ENCODE results near the gene ANKIB1. TPM values are rescaled to one million over a fixed set of nuclear protein-coding genes. Genes with fewer than 3 reads are reported as not detected.

Gene ANKIB1
- polyA plus RNA-seq, 1 donor (not counting 4 experiments of a cell fraction or from before 2014, with no cell fraction given): 37.0 TPM

DNA sequence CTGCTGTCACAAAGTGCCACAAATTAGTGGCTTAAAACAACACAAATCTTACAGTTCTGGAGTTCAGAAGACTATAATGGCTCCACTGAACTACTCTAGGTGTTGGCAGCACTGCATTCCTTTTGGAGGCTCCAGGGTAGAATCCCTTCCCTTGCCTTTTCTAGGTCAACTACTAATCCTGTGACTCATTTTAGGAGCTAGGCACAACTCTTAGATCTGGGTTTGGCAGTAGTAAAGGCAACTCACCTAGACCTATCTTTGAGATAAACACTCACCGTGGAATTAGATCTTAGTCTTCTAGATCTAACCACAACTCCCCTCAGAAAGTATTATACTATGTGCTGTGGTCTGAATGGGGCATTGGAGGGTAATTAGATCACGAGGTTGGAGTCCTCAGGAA is 60.4 kb downstream of the ANKIB1 start:
- FAIRE-seq (no peak), DNase-seq (ENCODE audit: low read depth, low spot score) (no peak)
- Histone ChIP-seq H3K79me2 (ENCODE audit: control insufficient read depth, insufficient read depth, low read length) (no peaks in the 10 kb centered on the region), H3K9me1 (ENCODE audit: control insufficient read depth, extremely low read depth, insufficient read depth, low read length) (no peaks in the 10 kb centered on the region), H3K4me1 (ENCODE audit: control insufficient read depth, extremely low read depth, insufficient read depth, low read length) (peaks cover 14% of the 10 kb centered on the region), H3K27ac (ENCODE audit: control insufficient read depth, insufficient read depth, low read length) (no peak overlapping the region), H3K4me3 (ENCODE audit: control insufficient read depth in 2 of 3, extremely low read depth in 1 of 3, insufficient read depth in 2 of 3, low read depth in 1 of 3, low read length in 3 of 3) (no peak overlapping the region), H4K20me1 (ENCODE audit: control insufficient read depth, extremely low read depth, insufficient read depth, low read length) (no peaks in the 10 kb centered on the region), H3K9me3 (ENCODE audit: control insufficient read depth, low read depth, low read length) (no peaks in the 10 kb centered on the region), H3K4me2 (ENCODE audit: control insufficient read depth, extremely low read depth, insufficient read depth, low read depth, low read length) (no peak overlapping the region), H3K36me3 (ENCODE audit: control insufficient read depth in 2 of 2, extremely low read depth in 1 of 2, insufficient read depth in 2 of 2, low read length in 2 of 2) (peaks cover 0 to 2% of the 10 kb centered on the region in 2 experiments), H3K9ac (ENCODE audit: control insufficient read depth, extremely low read depth, insufficient read depth, low read length) (no peak overlapping the region), H2AFZ (ENCODE audit: control insufficient read depth, low read length) (no peak overlapping the region), H3K27me3 (ENCODE audit: control insufficient read depth, extremely low read depth, insufficient read depth, low read length) (no peaks in the 10 kb centered on the region)
- dilution Hi-C loops (cut with MboI; ENCODE audit: extremely low pct_ligation_motif_present, low sequenced_read_pairs): no loop called here
- no peak for TF ChIP-seq EZH2 (IDR thresholded peaks at IDR 0.05; ENCODE audit: low read length)

GRCh38 chr7:92313055-92313454 is 67.3 kb downstream of the ANKIB1 start:
- Histone ChIP-seq H4K20me1 (ENCODE audit: control insufficient read depth, extremely low read depth, insufficient read depth, low read length) (no peaks in the 10 kb centered on the region), H3K79me2 (ENCODE audit: control insufficient read depth, insufficient read depth, low read length) (no peaks in the 10 kb centered on the region), H3K4me2 (ENCODE audit: control insufficient read depth, extremely low read depth, insufficient read depth, low read depth, low read length) (no peak overlapping the region), H3K27ac (ENCODE audit: control insufficient read depth, insufficient read depth, low read length) (no peak overlapping the region), H3K4me1 (ENCODE audit: control insufficient read depth, extremely low read depth, insufficient read depth, low read length) (peaks cover 4% of the 10 kb centered on the region), H3K9me1 (ENCODE audit: control insufficient read depth, extremely low read depth, insufficient read depth, low read length) (no peaks in the 10 kb centered on the region), H3K36me3 (ENCODE audit: control insufficient read depth in 2 of 2, extremely low read depth in 1 of 2, insufficient read depth in 2 of 2, low read length in 2 of 2) (peaks cover 0 to 2% of the 10 kb centered on the region in 2 experiments), H3K9me3 (ENCODE audit: control insufficient read depth, low read depth, low read length) (no peaks in the 10 kb centered on the region), H2AFZ (ENCODE audit: control insufficient read depth, low read length) (no peak overlapping the region), H3K27me3 (ENCODE audit: control insufficient read depth, extremely low read depth, insufficient read depth, low read length) (no peaks in the 10 kb centered on the region), H3K4me3 (ENCODE audit: control insufficient read depth in 2 of 3, extremely low read depth in 1 of 3, insufficient read depth in 2 of 3, low read depth in 1 of 3, low read length in 3 of 3) (no peak overlapping the region), H3K9ac (ENCODE audit: control insufficient read depth, extremely low read depth, insufficient read depth, low read length) (no peak overlapping the region)
- FAIRE-seq (no peak), DNase-seq (ENCODE audit: low read depth, low spot score) (no peak)
- TF ChIP-seq, protein P1, sequence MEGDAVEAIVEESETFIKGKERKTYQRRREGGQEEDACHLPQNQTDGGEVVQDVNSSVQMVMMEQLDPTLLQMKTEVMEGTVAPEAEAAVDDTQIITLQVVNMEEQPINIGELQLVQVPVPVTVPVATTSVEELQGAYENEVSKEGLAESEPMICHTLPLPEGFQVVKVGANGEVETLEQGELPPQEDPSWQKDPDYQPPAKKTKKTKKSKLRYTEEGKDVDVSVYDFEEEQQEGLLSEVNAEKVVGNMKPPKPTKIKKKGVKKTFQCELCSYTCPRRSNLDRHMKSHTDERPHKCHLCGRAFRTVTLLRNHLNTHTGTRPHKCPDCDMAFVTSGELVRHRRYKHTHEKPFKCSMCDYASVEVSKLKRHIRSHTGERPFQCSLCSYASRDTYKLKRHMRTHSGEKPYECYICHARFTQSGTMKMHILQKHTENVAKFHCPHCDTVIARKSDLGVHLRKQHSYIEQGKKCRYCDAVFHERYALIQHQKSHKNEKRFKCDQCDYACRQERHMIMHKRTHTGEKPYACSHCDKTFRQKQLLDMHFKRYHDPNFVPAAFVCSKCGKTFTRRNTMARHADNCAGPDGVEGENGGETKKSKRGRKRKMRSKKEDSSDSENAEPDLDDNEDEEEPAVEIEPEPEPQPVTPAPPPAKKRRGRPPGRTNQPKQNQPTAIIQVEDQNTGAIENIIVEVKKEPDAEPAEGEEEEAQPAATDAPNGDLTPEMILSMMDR (optimal IDR thresholded peaks at IDR 0.05 in 1 of 3, IDR thresholded peaks at IDR 0.05 in 1 of 3, conservative IDR thresholded peaks at IDR 0.05 in 1 of 3; ENCODE audit: extremely low read depth in 1 of 3, insufficient read depth in 2 of 3, low read length in 3 of 3): no peak
- TF ChIP-seq EZH2 (IDR thresholded peaks at IDR 0.05; ENCODE audit: low read length): no peak
- dilution Hi-C loops (cut with MboI; ENCODE audit: extremely low pct_ligation_motif_present, low sequenced_read_pairs): no loop called here

DNA sequence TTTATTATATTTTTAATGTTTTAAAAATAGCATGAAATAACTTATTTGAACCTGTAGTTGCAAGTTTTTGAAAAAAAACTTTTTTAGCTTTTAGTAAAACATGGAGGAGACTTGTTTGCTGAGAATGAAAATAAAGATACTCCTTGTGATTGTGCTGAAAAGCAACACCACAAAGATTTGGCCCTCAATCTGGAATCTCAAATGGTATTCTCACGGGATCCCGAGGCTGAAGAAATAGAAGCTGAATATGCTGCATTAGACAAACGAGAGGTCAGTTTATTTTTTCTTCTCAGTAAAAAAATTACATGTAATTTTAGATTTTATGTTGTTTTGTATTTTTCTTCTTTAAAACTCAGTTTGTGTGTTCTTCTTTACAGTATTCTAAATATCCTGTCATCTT is 73.5 kb downstream of the ANKIB1 start:
- H3K79me2 ChIP-seq (ENCODE audit: control insufficient read depth, insufficient read depth, low read length): no peaks in the 10 kb centered on the region
- H2AFZ ChIP-seq (ENCODE audit: control insufficient read depth, low read length): no peak overlapping the region
- no peak overlapping the region for H3K9ac ChIP-seq (ENCODE audit: control insufficient read depth, extremely low read depth, insufficient read depth, low read length)
- H3K9me1 ChIP-seq (ENCODE audit: control insufficient read depth, extremely low read depth, insufficient read depth, low read length): no peaks in the 10 kb centered on the region
- DNase-seq (ENCODE audit: low read depth, low spot score) (no peak), FAIRE-seq (no peak)
- no peaks in the 10 kb centered on the region for H4K20me1 ChIP-seq (ENCODE audit: control insufficient read depth, extremely low read depth, insufficient read depth, low read length)
- dilution Hi-C loops (cut with MboI; ENCODE audit: extremely low pct_ligation_motif_present, low sequenced_read_pairs): no loop called here
- no peaks in the 10 kb centered on the region for H3K9me3 ChIP-seq (ENCODE audit: control insufficient read depth, low read depth, low read length)
- H3K4me2 ChIP-seq (ENCODE audit: control insufficient read depth, extremely low read depth, insufficient read depth, low read depth, low read length): no peak overlapping the region
- TF ChIP-seq, protein P1 (optimal IDR thresholded peaks at IDR 0.05 in 1 of 3, IDR thresholded peaks at IDR 0.05 in 1 of 3, conservative IDR thresholded peaks at IDR 0.05 in 1 of 3; ENCODE audit: extremely low read depth in 1 of 3, insufficient read depth in 2 of 3, low read length in 3 of 3): no peak
- no peak for TF ChIP-seq EZH2 (IDR thresholded peaks at IDR 0.05; ENCODE audit: low read length)
- no peak overlapping the region for H3K4me3 ChIP-seq (ENCODE audit: control insufficient read depth in 2 of 3, extremely low read depth in 1 of 3, insufficient read depth in 2 of 3, low read depth in 1 of 3, low read length in 3 of 3)
- no peaks in the 10 kb centered on the region for H3K27me3 ChIP-seq (ENCODE audit: control insufficient read depth, extremely low read depth, insufficient read depth, low read length)
- no peak overlapping the region for H3K27ac ChIP-seq (ENCODE audit: control insufficient read depth, insufficient read depth, low read length)
- no peaks in the 10 kb centered on the region for H3K4me1 ChIP-seq (ENCODE audit: control insufficient read depth, extremely low read depth, insufficient read depth, low read length)
- H3K36me3 ChIP-seq (ENCODE audit: control insufficient read depth in 2 of 2, extremely low read depth in 1 of 2, insufficient read depth in 2 of 2, low read length in 2 of 2): peaks cover 0 to 4% of the 10 kb centered on the region in 2 experiments
